WERI-Rb-1 (cell line): ENCODE measurements around the gene PROK2.
A peak's percentile ranks its signal among the peaks of the same experiment; 100 is the strongest.

ENCODE experiments used
- DNase-seq: peaks from one replicate; pipeline ENCODE4 v3.0.0-alpha.2; 2020
- H3K27ac ChIP-seq: fragments of 250-450 bp; sonication (Bioruptor Pico); 2 replicates; pipeline ENCODE4 v1.5.1; 2020; ENCODE audit warnings: mild to moderate bottlenecking, moderate library complexity
- H3K27me3 ChIP-seq: fragments of 250-450 bp; sonication (Bioruptor Pico); 2 replicates; pipeline ENCODE4 v1.5.1; 2021; ENCODE audit warnings: mild to moderate bottlenecking, low read depth, moderate library complexity; ENCODE audit not compliant: insufficient read depth, severe bottlenecking
- H3K36me3 ChIP-seq: fragments of 250-450 bp; sonication (Bioruptor Pico); 2 replicates; pipeline ENCODE4 v1.5.1; 2020; ENCODE audit warnings: mild to moderate bottlenecking, moderate library complexity
- H3K4me3 ChIP-seq: 2 replicates; pipeline ENCODE4 v1.5.1; 2011; ENCODE audit warnings: low read depth, mild to moderate bottlenecking, control low read depth, low read length
- H3K9me3 ChIP-seq: fragments of 250-450 bp; sonication (Bioruptor Pico); 2 replicates; pipeline ENCODE4 v1.5.1; 2021; ENCODE audit warnings: mild to moderate bottlenecking, moderate library complexity; ENCODE audit not compliant: severe bottlenecking
- TF ChIP-seq, protein P1 (sequence below): IDR thresholded peaks from 2 replicates; pipeline ENCODE4 v1.5.1; 2011; ENCODE audit warnings: low read depth, mild to moderate bottlenecking, control low read depth, inconsistent platforms, low read length

The PROK2 gene

DNA sequence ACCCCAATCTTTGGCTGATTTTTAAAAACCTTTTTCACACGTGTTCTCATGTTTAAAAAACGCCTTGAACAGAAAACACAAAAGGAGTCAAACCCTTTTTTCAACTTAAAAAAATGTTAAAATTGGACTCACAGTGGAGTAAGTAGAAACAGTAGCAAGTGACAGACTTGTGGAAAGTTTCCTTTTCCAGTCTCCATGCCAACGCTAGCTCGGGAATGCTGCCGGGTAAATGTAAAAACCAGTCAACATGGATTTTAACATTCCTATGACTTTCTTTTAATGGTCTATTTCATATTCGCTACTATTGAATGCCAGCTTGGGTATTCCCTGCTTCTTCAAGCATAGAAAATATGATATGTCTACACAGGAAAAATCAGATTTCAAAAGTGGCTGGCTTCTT, 1.6 kb upstream of the PROK2 start:
- TF ChIP-seq, protein P1, sequence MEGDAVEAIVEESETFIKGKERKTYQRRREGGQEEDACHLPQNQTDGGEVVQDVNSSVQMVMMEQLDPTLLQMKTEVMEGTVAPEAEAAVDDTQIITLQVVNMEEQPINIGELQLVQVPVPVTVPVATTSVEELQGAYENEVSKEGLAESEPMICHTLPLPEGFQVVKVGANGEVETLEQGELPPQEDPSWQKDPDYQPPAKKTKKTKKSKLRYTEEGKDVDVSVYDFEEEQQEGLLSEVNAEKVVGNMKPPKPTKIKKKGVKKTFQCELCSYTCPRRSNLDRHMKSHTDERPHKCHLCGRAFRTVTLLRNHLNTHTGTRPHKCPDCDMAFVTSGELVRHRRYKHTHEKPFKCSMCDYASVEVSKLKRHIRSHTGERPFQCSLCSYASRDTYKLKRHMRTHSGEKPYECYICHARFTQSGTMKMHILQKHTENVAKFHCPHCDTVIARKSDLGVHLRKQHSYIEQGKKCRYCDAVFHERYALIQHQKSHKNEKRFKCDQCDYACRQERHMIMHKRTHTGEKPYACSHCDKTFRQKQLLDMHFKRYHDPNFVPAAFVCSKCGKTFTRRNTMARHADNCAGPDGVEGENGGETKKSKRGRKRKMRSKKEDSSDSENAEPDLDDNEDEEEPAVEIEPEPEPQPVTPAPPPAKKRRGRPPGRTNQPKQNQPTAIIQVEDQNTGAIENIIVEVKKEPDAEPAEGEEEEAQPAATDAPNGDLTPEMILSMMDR, result no peak
- DNase-seq, result no peak
- Histone ChIP-seq H3K9me3 (no peaks in the 10 kb centered on the region), H3K36me3 (no peaks in the 10 kb centered on the region), H3K4me3 (no peak overlapping the region), H3K27ac (no peak overlapping the region), H3K27me3 (peaks cover 20% of the 10 kb centered on the region)

- TF ChIP-seq, protein P1, result no peak
- no peaks in the 10 kb centered on the region for H3K9me3 ChIP-seq
- peaks cover 20% of the 10 kb centered on the region for H3K27me3 ChIP-seq
- H3K4me3 ChIP-seq, result no peak overlapping the region
- no peak for DNase-seq
- H3K36me3 ChIP-seq, result no peaks in the 10 kb centered on the region
- H3K27ac ChIP-seq, result no peak overlapping the region
These were observed 1.2 kb upstream of the PROK2 start for GRCh38 chr3:71786217-71786549.

DNA sequence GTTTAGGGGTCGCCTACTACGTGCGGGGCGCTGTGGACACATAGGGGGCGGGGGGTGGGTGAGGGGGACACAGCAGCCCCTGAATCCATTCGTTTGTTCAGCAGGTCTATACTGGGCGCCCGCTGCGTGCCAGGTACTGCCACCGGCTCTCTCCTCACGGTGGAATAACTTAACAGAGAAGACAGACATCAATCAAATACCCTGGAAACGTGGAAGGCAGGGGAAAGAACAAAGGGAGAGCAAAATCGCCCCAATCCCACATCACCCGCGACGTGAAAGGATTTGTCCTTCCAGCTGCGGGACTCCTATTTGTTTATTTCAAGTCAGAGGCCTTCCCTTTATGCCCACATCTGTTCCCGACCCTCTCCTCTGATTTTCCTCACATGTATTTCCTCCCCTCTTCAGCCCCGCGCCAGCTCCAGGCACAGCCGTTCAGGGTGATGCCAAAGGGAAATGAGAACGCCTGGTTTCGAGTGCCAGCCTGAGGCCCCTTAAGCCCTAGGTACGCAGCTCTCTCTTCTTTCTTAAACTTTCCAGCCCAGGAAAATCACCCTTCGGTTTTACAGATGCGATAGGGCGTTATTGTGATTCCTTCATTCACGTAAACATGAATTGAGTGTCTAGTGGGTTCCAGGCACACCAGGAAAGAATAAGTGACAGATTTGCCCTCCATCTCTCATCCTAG, 726 bp upstream of the PROK2 start:
- Histone ChIP-seq H3K9me3 (no peaks in the 10 kb centered on the region), H3K4me3 (0 out of 2 replicates have a peak overlapping the region, but pooled peaks have one; percentile 1), H3K27me3 (peaks cover 20% of the 10 kb centered on the region), H3K27ac (no peak overlapping the region), H3K36me3 (no peaks in the 10 kb centered on the region)
- no peak for DNase-seq
- TF ChIP-seq, protein P1, result no peak

GRCh38 chr3:71784201-71784913, 591 bp downstream of the PROK2 start:
- Histone ChIP-seq H3K36me3 (no peaks in the 10 kb centered on the region), H3K27ac (no peak overlapping the region), H3K27me3 (peaks cover 20% of the 10 kb centered on the region), H3K4me3 (peak overlapping the region; percentile 49), H3K9me3 (no peaks in the 10 kb centered on the region)
- TF ChIP-seq, protein P1, result no peak
- no peak for DNase-seq

- TF ChIP-seq, protein P1, result no peak
- no peak for DNase-seq
- Histone ChIP-seq H3K9me3 (no peaks in the 10 kb centered on the region), H3K36me3 (no peaks in the 10 kb centered on the region), H3K27ac (no peak overlapping the region), H3K27me3 (peaks cover 20% of the 10 kb centered on the region), H3K4me3 (no peak overlapping the region)
These were observed 1.8 kb downstream of the PROK2 start for GRCh38 chr3:71783152-71783551.

- DNase-seq, result no peak
- no peaks in the 10 kb centered on the region for H3K9me3 ChIP-seq
- H3K27ac ChIP-seq, result no peak overlapping the region
- H3K27me3 ChIP-seq, result peaks cover 12% of the 10 kb centered on the region
- H3K4me3 ChIP-seq, result no peak overlapping the region
- TF ChIP-seq, protein P1, result no peak
- H3K36me3 ChIP-seq, result no peaks in the 10 kb centered on the region
These were observed 4.5 kb downstream of the PROK2 start for GRCh38 chr3:71780430-71780829.
